Prostate gland (tissue), 2 donors: ENCODE measurements around the gene AUTS2.

Source experiments
- POLR2A ChIP-seq: fragments of 450-650 bp; IDR thresholded peaks from one replicate; pipeline ENCODE4 v1.6.1; 2016; ENCODE audit warnings: antibody characterized with exemption, mild to moderate bottlenecking
- POLR2AphosphoS5 ChIP-seq: sonication (generic); formaldehyde crosslinking; IDR thresholded peaks from one replicate; pipeline ENCODE4 v1.6.1; 2017; ENCODE audit warnings: antibody characterized with exemption
- TF ChIP-seq, protein P1 (sequence below), 4 experiments: fragments of 200-600 bp in 2 of 4; fragments of 450-650 bp in 2 of 4; sonication (generic) in 2 of 4; IDR thresholded peaks; 1 replicate in 3 of 4; 2 replicates in 1 of 4; pipeline ENCODE4 v1.5.1; 2016 to 2019; ENCODE audit warnings: antibody characterized with exemption in 4 of 4, mild to moderate bottlenecking in 2 of 4, moderate library complexity in 2 of 4

- TF ChIP-seq, protein P1, sequence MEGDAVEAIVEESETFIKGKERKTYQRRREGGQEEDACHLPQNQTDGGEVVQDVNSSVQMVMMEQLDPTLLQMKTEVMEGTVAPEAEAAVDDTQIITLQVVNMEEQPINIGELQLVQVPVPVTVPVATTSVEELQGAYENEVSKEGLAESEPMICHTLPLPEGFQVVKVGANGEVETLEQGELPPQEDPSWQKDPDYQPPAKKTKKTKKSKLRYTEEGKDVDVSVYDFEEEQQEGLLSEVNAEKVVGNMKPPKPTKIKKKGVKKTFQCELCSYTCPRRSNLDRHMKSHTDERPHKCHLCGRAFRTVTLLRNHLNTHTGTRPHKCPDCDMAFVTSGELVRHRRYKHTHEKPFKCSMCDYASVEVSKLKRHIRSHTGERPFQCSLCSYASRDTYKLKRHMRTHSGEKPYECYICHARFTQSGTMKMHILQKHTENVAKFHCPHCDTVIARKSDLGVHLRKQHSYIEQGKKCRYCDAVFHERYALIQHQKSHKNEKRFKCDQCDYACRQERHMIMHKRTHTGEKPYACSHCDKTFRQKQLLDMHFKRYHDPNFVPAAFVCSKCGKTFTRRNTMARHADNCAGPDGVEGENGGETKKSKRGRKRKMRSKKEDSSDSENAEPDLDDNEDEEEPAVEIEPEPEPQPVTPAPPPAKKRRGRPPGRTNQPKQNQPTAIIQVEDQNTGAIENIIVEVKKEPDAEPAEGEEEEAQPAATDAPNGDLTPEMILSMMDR (IDR thresholded peaks at IDR 0.05) = no peak
- TF ChIP-seq POLR2AphosphoS5 = no peak
- TF ChIP-seq POLR2A = no peak
Measured at GRCh38 chr7:70552141-70552540, 953.9 kb downstream of the AUTS2 start.
